ENCODE measurements around the gene RHAG.

- TF ChIP-seq RAD21 (IDR thresholded peaks at IDR 0.05; ENCODE audit: low read depth) (no peak), CTCF (IDR thresholded peaks at IDR 0.05 in 2 of 3, conservative IDR thresholded peaks at IDR 0.05 in 1 of 3; ENCODE audit: borderline replicate concordance in 1 of 3, insufficient read depth in 1 of 3, low read depth in 2 of 3, low read length in 2 of 3) (no peak), TCF7L2 (IDR thresholded peaks at IDR 0.05; ENCODE audit: borderline replicate concordance, extremely low read depth, insufficient read depth, insufficient read length) (no peak), EGR1 (IDR thresholded peaks at IDR 0.05; ENCODE audit: low read depth) (no peak), POLR2A (IDR thresholded peaks at IDR 0.05; ENCODE audit: borderline replicate concordance, extremely low read depth, insufficient read depth, insufficient read length) (no peak), MAX (IDR thresholded peaks at IDR 0.05) (no peak), POLR2AphosphoS5 (IDR thresholded peaks at IDR 0.05; ENCODE audit: low read depth, low read length) (no peak), EZH2 (IDR thresholded peaks at IDR 0.05) (no peak), EZH2phosphoT487 (IDR thresholded peaks at IDR 0.05; ENCODE audit: borderline replicate concordance) (no peak), CEBPB (IDR thresholded peaks at IDR 0.05; ENCODE audit: low read depth) (no peak), SRF (IDR thresholded peaks at IDR 0.05; ENCODE audit: low read depth) (no peak), CBX3 (IDR thresholded peaks at IDR 0.05; ENCODE audit: low read depth) (no peak)
Observed at GRCh38 chr6:49637350-49637731, 702 bp upstream of the RHAG start.
